Kidney (tissue), 14 donors: ENCODE data around the gene ETV6. TPM values are rescaled to one million over a fixed set of nuclear protein-coding genes. Genes with fewer than 3 reads are reported as not detected.
"Not testable (repeated sequence)": the region's sequence is repeated elsewhere in the genome, so short reads cannot be mapped to it uniquely, and the experiment has no call there.

Experiments used
- DNase-seq, 5 donors: peaks; one replicate each; pipeline ENCODE4 v3.0.0-alpha.2; 2013 to 2020
- FAIRE-seq: peaks from 2 replicates; lab custom pipeline; 2012; peaks lifted over from hg19 to GRCh38; lab: Jason Lieb, UNC
- H3K27ac ChIP-seq, 2 donors: one replicate each; pipeline ENCODE4 v1.7.0; 2013; ENCODE audit warnings: low read depth in 2 of 2, low read length in 2 of 2, inconsistent platforms in 1 of 2
- H3K27me3 ChIP-seq: one replicate; pipeline ENCODE4 v1.7.1; 2013; ENCODE audit warnings: low read length, inconsistent platforms; ENCODE audit not compliant: control insufficient read depth, insufficient read depth
- H3K36me3 ChIP-seq, 3 donors: one replicate each; pipeline versions ENCODE4 v1.7.0 to v1.7.1; 2013; ENCODE audit warnings: low read length in 3 of 3, control low read depth in 1 of 3, inconsistent platforms in 1 of 3; ENCODE audit not compliant: insufficient read depth in 3 of 3, control insufficient read depth in 2 of 3
- H3K4me1 ChIP-seq, 3 donors: one replicate each; pipeline versions ENCODE4 v1.7.0 to v1.7.1; 2013; ENCODE audit warnings: low read length in 3 of 3, inconsistent platforms in 1 of 3, low read depth in 1 of 3; ENCODE audit not compliant: control insufficient read depth in 2 of 3, insufficient read depth in 2 of 3
- H3K4me3 ChIP-seq, 3 donors: one replicate each; pipeline versions ENCODE4 v1.7.0 to v1.8.1; 2013; ENCODE audit warnings: low read length in 3 of 3, control low read depth in 1 of 3, inconsistent platforms in 1 of 3
- H3K9ac ChIP-seq, 3 donors: one replicate each; pipeline versions ENCODE4 v1.7.0 to v1.7.1; 2013; ENCODE audit warnings: low read length in 3 of 3, control low read depth in 1 of 3, inconsistent platforms in 1 of 3
- H3K9me3 ChIP-seq, 3 donors: one replicate each; pipeline versions ENCODE4 v1.7.0 to v1.7.1; 2013; ENCODE audit warnings: low read length in 3 of 3, control low read depth in 1 of 3, inconsistent platforms in 1 of 3; ENCODE audit not compliant: control insufficient read depth in 2 of 3, insufficient read depth in 1 of 3
- CTCF ChIP-seq: IDR thresholded peaks from 3 replicates; pipeline ENCODE4 v1.5.1; 2012; ENCODE audit warnings: mild to moderate bottlenecking, moderate library complexity, borderline replicate concordance; ENCODE audit not compliant: insufficient read depth; ENCODE audit errors: extremely low read depth
- intact Hi-C: fragments of 100-400 bp; cut with DNase I; formaldehyde crosslinking; loops from one replicate; pipeline ENCODE4 v1.11.1; 2022
- polyA plus RNA-seq: library from polyadenylated mRNA; stranded (reverse); fragments of 350-450 nt; fragmentation: Illumina TruSeq; extraction: RNeasy Lipid Tissue Mini Kit (QIAGEN cat#74804); gene quantifications from one replicate; pipeline ENCODE4 v1.2.3, GENCODE V29; 2014; ENCODE audit warnings: low read depth, low replicate concordance; ENCODE audit not compliant: insufficient read depth
- total RNA-seq: library from RNA; stranded (reverse); fragmentation: NEBNext Ultra II Directional; extraction: Animal tissue kit (Norgen Biotek cat#: 25700); gene quantifications from one replicate; pipeline ENCODE4 v1.2.1, GENCODE V29; 2021
- donor health status: control.
- donor health status: control.
- donor health status: control.
- donor health status: control.
- donor health status: control.
- donor health status: DM: yes; HTN: yes; CAD: no.
- donor health status: Normal renal cell carcinoma (clear cell type).

ETV6 gene
- total and polyA plus RNA-seq, 2 donors from 2014 or later = 5.2 to 59.8 TPM

- Histone ChIP-seq H3K27me3 (no peaks in the 10 kb centered on the region), H3K4me3 (no peak overlapping the region), H3K9me3 (no peaks in the 10 kb centered on the region), H3K9ac (no peak overlapping the region), H3K4me1 (peaks cover 0 to 14% (median 9%) of the 10 kb centered on the region in 3 donors), H3K27ac (no peak overlapping the region), H3K36me3 (no peaks in the 10 kb centered on the region)
- FAIRE-seq (no peak), DNase-seq (no peak)
- intact Hi-C loops = no loop called here
- no peak for TF ChIP-seq CTCF
Observed at GRCh38 chr12:11678781-11679180, 29.3 kb downstream of the ETV6 start.

- DNase-seq (no peak), FAIRE-seq (no peak)
- TF ChIP-seq CTCF = no peak
- Histone ChIP-seq H3K36me3 (no peaks in the 10 kb centered on the region), H3K4me1 (peaks cover 0 to 8% (median 3%) of the 10 kb centered on the region in 3 donors), H3K9me3 (no peaks in the 10 kb centered on the region), H3K4me3 (no peak overlapping the region), H3K27ac (no peak overlapping the region), H3K27me3 (no peaks in the 10 kb centered on the region), H3K9ac (no peak overlapping the region)
- intact Hi-C loops = no loop called here
Observed at GRCh38 chr12:11681207-11681606, 31.7 kb downstream of the ETV6 start.

- FAIRE-seq, H3K9me3 ChIP-seq, H3K4me3 ChIP-seq, H3K9ac ChIP-seq, intact Hi-C loops, H3K4me1 ChIP-seq, H3K27ac ChIP-seq, DNase-seq, H3K27me3 ChIP-seq, H3K36me3 ChIP-seq: not testable (repeated sequence)
Observed at GRCh38 chr12:11681695-11682094, 32.2 kb downstream of the ETV6 start.

GRCh38 chr12:11684393-11684792 lies 34.9 kb downstream of the ETV6 start:
- H3K9ac ChIP-seq = no peak overlapping the region
- intact Hi-C loops = no loop called here
- H3K4me1 ChIP-seq = peaks cover 0 to 12% (median 5%) of the 10 kb centered on the region in 3 donors
- H3K27ac ChIP-seq = no peak overlapping the region
- no peaks in the 10 kb centered on the region for H3K36me3 ChIP-seq
- H3K9me3 ChIP-seq = no peaks in the 10 kb centered on the region
- no peak for TF ChIP-seq CTCF
- no peak for DNase-seq
- no peak overlapping the region for H3K4me3 ChIP-seq
- no peak for FAIRE-seq
- no peaks in the 10 kb centered on the region for H3K27me3 ChIP-seq
